ENCODE data around the gene STARD9.

- TF ChIP-seq CTCF (conservative IDR thresholded peaks at IDR 0.05 in 1 of 2, IDR thresholded peaks at IDR 0.05 in 1 of 2; ENCODE audit: extremely low read depth in 1 of 2, insufficient read depth in 1 of 2, low read depth in 1 of 2, low read length in 2 of 2) = no peak
- no peak for TF ChIP-seq EZH2 (IDR thresholded peaks at IDR 0.05; ENCODE audit: borderline replicate concordance, low read length)
Observed at GRCh38 chr15:42549032-42549491, 26.3 kb upstream of the STARD9 start.

Data from mammary epithelial cell (primary cell).